Measurements from ENCODE around the gene HOXB5.

Gene HOXB5

DNA sequence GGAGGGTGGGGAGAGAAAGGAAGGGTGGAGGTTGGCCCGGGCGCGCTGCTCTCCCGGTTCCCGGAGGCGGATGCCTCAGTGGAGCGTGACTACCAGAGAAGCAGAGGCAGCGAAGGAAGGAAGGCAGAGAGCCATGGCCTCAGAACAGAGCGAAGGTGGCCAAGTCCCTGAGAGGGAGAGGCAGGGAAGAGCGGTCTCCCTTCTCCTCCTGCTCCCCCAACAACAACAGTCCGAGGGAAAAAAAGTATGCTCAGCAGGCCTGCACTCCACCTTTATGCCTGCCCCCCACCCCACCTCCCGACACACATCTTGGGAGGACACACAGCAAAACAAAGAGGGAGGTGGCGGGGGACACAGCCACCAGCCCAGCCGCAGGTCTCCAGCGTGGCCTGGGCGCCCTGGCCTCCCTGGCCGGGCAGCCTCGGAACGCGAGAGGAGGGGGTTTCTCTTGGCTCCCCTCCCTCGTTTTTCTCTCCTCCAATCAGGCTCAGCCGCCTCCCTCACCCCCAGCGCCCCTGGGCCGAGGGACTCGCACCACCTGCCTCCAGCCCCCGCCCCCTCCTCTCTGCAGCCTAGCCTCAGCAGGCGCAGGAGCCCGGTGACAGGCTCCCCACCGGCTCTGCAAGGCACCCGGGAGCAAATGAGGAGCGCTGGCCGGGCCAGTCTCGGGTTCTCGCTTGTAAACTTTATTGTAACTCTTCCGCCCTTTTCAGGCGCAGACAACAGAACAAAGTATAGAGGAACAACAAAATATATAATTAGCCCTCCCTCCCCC lies 18.3 kb upstream of the HOXB5 start:
- Histone ChIP-seq H3K4me1 (no peaks in the 10 kb centered on the region), H3K27me3 (ENCODE audit: control insufficient read depth, insufficient read depth, low read length) (peaks cover 32% of the 10 kb centered on the region), H3K36me3 (ENCODE audit: control insufficient read depth, insufficient read depth, low read length) (no peaks in the 10 kb centered on the region), H3K27ac (no peak overlapping the region), H3K9me3 (ENCODE audit: control insufficient read depth, low read length) (no peaks in the 10 kb centered on the region), H3K4me3 (ENCODE audit: low read depth, low read length) (no peak overlapping the region), H3K9ac (no peak overlapping the region), H3K4me2 (ENCODE audit: low read length) (no peak overlapping the region), H3K79me2 (no peaks in the 10 kb centered on the region), H2AFZ (no peak overlapping the region)
- TF ChIP-seq, protein P1, sequence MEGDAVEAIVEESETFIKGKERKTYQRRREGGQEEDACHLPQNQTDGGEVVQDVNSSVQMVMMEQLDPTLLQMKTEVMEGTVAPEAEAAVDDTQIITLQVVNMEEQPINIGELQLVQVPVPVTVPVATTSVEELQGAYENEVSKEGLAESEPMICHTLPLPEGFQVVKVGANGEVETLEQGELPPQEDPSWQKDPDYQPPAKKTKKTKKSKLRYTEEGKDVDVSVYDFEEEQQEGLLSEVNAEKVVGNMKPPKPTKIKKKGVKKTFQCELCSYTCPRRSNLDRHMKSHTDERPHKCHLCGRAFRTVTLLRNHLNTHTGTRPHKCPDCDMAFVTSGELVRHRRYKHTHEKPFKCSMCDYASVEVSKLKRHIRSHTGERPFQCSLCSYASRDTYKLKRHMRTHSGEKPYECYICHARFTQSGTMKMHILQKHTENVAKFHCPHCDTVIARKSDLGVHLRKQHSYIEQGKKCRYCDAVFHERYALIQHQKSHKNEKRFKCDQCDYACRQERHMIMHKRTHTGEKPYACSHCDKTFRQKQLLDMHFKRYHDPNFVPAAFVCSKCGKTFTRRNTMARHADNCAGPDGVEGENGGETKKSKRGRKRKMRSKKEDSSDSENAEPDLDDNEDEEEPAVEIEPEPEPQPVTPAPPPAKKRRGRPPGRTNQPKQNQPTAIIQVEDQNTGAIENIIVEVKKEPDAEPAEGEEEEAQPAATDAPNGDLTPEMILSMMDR (IDR thresholded peaks at IDR 0.05): no peak

DNA sequence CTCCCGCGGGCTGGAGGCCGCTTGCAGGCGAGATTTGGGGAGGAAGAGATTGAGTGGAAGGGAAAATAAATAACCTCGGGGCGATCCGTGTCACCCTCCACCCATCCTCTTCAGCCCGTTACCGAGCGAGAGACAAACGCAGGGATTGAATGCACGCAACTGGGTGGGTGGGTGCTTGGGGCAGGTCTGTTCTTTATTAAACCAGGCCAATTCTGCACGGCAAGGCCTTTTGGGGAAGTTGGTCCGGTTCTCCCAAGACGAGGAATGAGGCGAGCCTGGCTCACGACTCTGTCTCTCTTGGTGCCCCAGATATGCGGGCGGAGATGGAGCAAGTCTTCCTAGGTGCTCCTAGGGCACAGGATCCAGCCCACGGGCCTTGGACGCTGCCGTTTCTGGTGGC lies 17.6 kb upstream of the HOXB5 start:
- H3K4me3 ChIP-seq (ENCODE audit: low read depth, low read length): peak overlapping the region; percentile 52
- H3K9ac ChIP-seq: no peak overlapping the region
- no peak overlapping the region for H2AFZ ChIP-seq
- H3K36me3 ChIP-seq (ENCODE audit: control insufficient read depth, insufficient read depth, low read length): no peaks in the 10 kb centered on the region
- H3K4me2 ChIP-seq (ENCODE audit: low read length): peak overlapping the region; percentile 66
- peaks cover 31% of the 10 kb centered on the region for H3K27me3 ChIP-seq (ENCODE audit: control insufficient read depth, insufficient read depth, low read length)
- no peak overlapping the region for H3K27ac ChIP-seq
- no peaks in the 10 kb centered on the region for H3K9me3 ChIP-seq (ENCODE audit: control insufficient read depth, low read length)
- TF ChIP-seq, protein P1 (IDR thresholded peaks at IDR 0.05): no peak
- no peaks in the 10 kb centered on the region for H3K4me1 ChIP-seq
- no peaks in the 10 kb centered on the region for H3K79me2 ChIP-seq

DNA sequence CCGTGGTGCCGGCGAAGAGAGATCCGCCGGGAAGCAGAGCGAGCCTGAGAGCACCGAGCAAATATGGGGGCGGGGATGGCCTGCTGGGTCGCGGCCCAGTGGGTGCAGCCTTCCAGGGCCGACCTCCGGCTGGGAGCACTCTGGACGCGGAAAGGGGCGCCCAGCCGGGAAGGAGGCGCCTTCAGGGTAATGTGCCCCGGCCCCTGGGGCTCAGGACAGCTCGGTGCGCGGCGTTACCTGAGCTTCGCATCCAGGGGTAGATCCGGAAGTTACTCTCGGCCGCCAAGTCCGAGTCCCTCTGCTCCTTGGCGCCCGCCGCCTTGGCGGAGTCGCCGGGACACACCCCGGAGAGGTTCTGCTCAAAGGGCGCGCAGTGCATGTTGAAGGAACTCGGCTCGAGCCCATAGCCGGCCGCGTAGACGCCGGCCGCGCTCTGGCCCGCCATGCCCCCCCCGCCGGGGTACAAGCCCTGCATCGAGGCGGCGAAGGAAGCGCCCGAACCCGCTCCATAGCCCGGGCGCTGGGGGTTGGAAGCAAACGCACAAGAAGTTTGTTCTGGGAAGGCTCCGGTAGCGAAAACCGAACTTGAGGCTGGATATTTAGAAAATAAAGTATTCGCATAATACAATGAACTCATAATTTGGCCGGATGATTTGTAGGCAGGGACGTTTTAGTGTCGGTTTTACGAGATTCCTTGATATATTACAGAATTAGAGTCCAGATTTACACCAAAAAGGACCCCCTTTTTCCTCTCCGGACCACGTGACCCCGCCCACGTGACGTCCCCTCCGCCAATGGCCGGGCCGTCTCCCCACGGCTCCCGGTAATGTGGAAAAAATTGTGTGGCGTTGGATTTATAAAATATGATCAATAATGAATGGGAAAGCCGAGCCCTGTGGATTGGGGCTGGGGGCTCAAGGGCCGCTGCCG lies 17.0 kb upstream of the HOXB5 start, which contains the start of gene HOXB7:
Gene HOXB7, minus strand, starts transcription at position 736 of the 930 bp plus-strand sequence. Its CDS starts 99 bp downstream, at position 637.
- Histone ChIP-seq H3K27ac (no peak within 1 kb of the TSS), H3K79me2 (no peaks in the 10 kb centered on the region), H3K36me3 (ENCODE audit: control insufficient read depth, insufficient read depth, low read length) (no peaks in the 10 kb centered on the region), H2AFZ (peak within 1 kb of the TSS; percentile 0), H3K4me3 (ENCODE audit: low read depth, low read length) (peak within 1 kb of the TSS; percentile 52), H3K4me1 (no peaks in the 10 kb centered on the region), H3K27me3 (ENCODE audit: control insufficient read depth, insufficient read depth, low read length) (peaks cover 32% of the 10 kb centered on the region), H3K4me2 (ENCODE audit: low read length) (peak within 1 kb of the TSS; percentile 66), H3K9me3 (ENCODE audit: control insufficient read depth, low read length) (no peaks in the 10 kb centered on the region), H3K9ac (no peak within 1 kb of the TSS)
- TF ChIP-seq, protein P1 (IDR thresholded peaks at IDR 0.05): no peak

DNA sequence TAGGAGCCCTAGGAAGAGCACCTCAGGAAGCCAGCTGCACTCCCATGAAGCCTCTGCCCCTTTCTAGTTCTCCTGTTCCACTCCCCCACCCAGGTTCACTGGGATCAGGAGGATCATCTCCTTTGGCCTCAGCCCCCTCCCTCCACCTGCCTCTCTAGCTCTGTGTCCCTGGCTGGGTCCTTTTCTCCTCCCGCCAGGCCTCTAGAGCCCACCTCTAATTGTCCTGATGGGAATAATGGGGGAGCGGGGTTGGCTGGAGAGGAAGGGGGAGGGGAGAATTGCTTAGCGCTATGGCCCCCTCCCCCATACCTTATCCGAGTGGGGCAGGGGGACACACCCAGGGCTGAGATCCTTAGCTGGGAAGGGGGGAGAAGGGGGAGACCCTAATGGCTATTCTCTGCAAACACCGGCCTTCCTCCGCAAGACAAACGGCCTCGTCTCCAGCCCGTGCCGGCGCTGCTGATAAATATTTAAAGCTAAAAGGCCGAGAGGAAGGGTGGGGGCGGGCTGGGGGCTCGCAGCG lies 16.2 kb upstream of the HOXB5 start:
- Histone ChIP-seq H3K27ac (no peak overlapping the region), H3K79me2 (no peaks in the 10 kb centered on the region), H2AFZ (no peak overlapping the region), H3K9ac (no peak overlapping the region), H3K36me3 (ENCODE audit: control insufficient read depth, insufficient read depth, low read length) (no peaks in the 10 kb centered on the region), H3K4me1 (no peaks in the 10 kb centered on the region), H3K4me3 (ENCODE audit: low read depth, low read length) (peak overlapping the region; percentile 52), H3K4me2 (ENCODE audit: low read length) (peak overlapping the region; percentile 66), H3K27me3 (ENCODE audit: control insufficient read depth, insufficient read depth, low read length) (peaks cover 35% of the 10 kb centered on the region), H3K9me3 (ENCODE audit: control insufficient read depth, low read length) (no peaks in the 10 kb centered on the region)
- TF ChIP-seq, protein P1 (IDR thresholded peaks at IDR 0.05): no peak

All from parathyroid adenoma (tissue), 2 donors.